HepG2 (cell line): ENCODE data around the gene ARHGAP19. TPM values are rescaled to one million over a fixed set of nuclear protein-coding genes. Genes with fewer than 3 reads are reported as not detected.

Source experiments
- ATAC-seq: fragments of 200-7000 bp; cut with Tn5 transposase; 3 replicates; pipeline ENCODE4 v1.9.1; 2020; ENCODE audit warnings: mild to moderate bottlenecking, moderate library complexity
- BruUV-seq: library from RNA; stranded (reverse); fragments of 400-500 nt; replicated peaks from 2 replicates; lab custom pipeline; 2021; lab: Mats Ljungman, UMichigan
- CTCF ChIA-PET: fragments of 300-600 bp; formaldehyde crosslinking; extraction: SDS; loops from one replicate; lab custom pipeline; 2021; ENCODE audit warnings: low total read pairs, inconsistent platforms, low intra/inter-chr PET ratio; lab: Yijun Ruan, JAX
- POLR2A ChIA-PET: fragments of 350-600 bp; sonication (Branson Sonifier 250); formaldehyde crosslinking; loops from one replicate; lab custom pipeline; 2020; ENCODE audit warnings: antibody characterized with exemption, inconsistent platforms; lab: Yijun Ruan, JAX
- DNase-seq: peaks from one replicate; pipeline ENCODE4 v3.0.0-alpha.2; 2015; ENCODE audit warnings: low spot score
- FAIRE-seq: peaks from 3 replicates; lab custom pipeline; 2011; peaks lifted over from hg19 to GRCh38; lab: Jason Lieb, UNC
- H2AFZ ChIP-seq: one replicate; pipeline ENCODE4 v1.6.1; 2011; ENCODE audit warnings: low read length, inconsistent platforms
- H3K27ac ChIP-seq: fragments of 300-600 bp; 3 replicates; pipeline ENCODE4 v1.8.0; 2011; ENCODE audit warnings: mixed run types, mild to moderate bottlenecking, mixed read lengths, low read length, inconsistent platforms; ENCODE audit not compliant: insufficient read depth; ENCODE audit errors: extremely low read length
- H3K27me3 ChIP-seq, 2 experiments: fragments of 200-600 bp in 1 of 2; 2 replicates in 1 of 2; 3 replicates in 1 of 2; pipeline versions ENCODE4 v1.6.0 to v1.8.0; 2011; ENCODE audit warnings: low read length in 2 of 2, mild to moderate bottlenecking in 2 of 2, moderate library complexity in 2 of 2, inconsistent platforms in 1 of 2; ENCODE audit not compliant: insufficient read depth in 2 of 2, control insufficient read depth in 1 of 2
- H3K36me3 ChIP-seq, 2 experiments: fragments of 200-600 bp in 1 of 2; replicated peaks in 1 of 2; 2 replicates in 1 of 2; 3 replicates in 1 of 2; pipeline versions ENCODE4 v1.5.1 to v1.8.0; 2011; ENCODE audit warnings: low read length in 2 of 2, inconsistent platforms in 1 of 2; ENCODE audit not compliant: insufficient read depth in 2 of 2, control insufficient read depth in 1 of 2
- H3K4me1 ChIP-seq: 2 replicates; pipeline ENCODE4 v1.5.1; 2012; ENCODE audit warnings: low read length, inconsistent platforms; ENCODE audit not compliant: insufficient read depth
- H3K4me2 ChIP-seq: 2 replicates; pipeline ENCODE4 v1.6.0; 2011; ENCODE audit warnings: low read depth, low read length, inconsistent platforms
- H3K4me3 ChIP-seq, 3 experiments: fragments of 200-600 bp in 1 of 3; sonication (generic), shearing (Covaris generic) in 1 of 3; replicated peaks in 1 of 3; 2 replicates each; pipeline ENCODE4 v1.5.1; 2011 to 2016; ENCODE audit warnings: low read length in 3 of 3, inconsistent platforms in 2 of 3, low read depth in 2 of 3, mild to moderate bottlenecking in 2 of 3, control low read depth in 1 of 3, mixed read lengths in 1 of 3; ENCODE audit not compliant: insufficient read depth in 1 of 3
- H3K79me2 ChIP-seq: one replicate; pipeline ENCODE4 v1.6.1; 2011; ENCODE audit warnings: low read length, inconsistent platforms; ENCODE audit not compliant: insufficient read depth
- H3K9ac ChIP-seq: 2 replicates; pipeline ENCODE4 v1.6.0; 2011; ENCODE audit warnings: mild to moderate bottlenecking, low read depth, low read length, inconsistent platforms; ENCODE audit not compliant: insufficient read depth
- H3K9me3 ChIP-seq: 2 replicates; pipeline ENCODE4 v1.5.1; 2012; ENCODE audit warnings: mild to moderate bottlenecking, low read length
- H4K20me1 ChIP-seq: 2 replicates; pipeline ENCODE4 v1.6.0; 2011; ENCODE audit warnings: inconsistent platforms, mild to moderate bottlenecking, low read length, moderate library complexity; ENCODE audit not compliant: insufficient read depth
- RFX5 ChIP-seq: IDR thresholded peaks from 2 replicates; pipeline ENCODE4 v1.6.1; 2011; ENCODE audit warnings: low read depth, low read length, improper control_type of control experiment
- TCF7 ChIP-seq: sonication (generic); IDR thresholded peaks from 2 replicates; pipeline ENCODE4 v1.6.1; 2016; ENCODE audit warnings: antibody characterized with exemption, low read depth
- ZNF343 ChIP-seq: sonication (generic); formaldehyde crosslinking; IDR thresholded peaks from 2 replicates; pipeline ENCODE4 v1.4.0; 2020; ENCODE audit warnings: mild to moderate bottlenecking, missing genetic modification reagents
- ZNF768 ChIP-seq: sonication (generic); formaldehyde crosslinking; IDR thresholded peaks from 2 replicates; pipeline ENCODE4 v1.4.0; 2020; ENCODE audit warnings: missing genetic modification reagents
- WGBS: methylation state at CpG from one replicate; pipeline ENCODE4 v1.1.6; 2017; ENCODE audit warnings: low lambda C conversion rate; 5-methylcytosine and 5-hydroxymethylcytosine counted together
- in situ Hi-C: cut with HindIII; loops from 2 replicates; pipeline ENCODE4 v1.10.0; 2017; ENCODE audit warnings: low pct_unique_long_range_greater_than_20kb; ENCODE audit not compliant: extremely low pct_ligation_motif_present
- intact Hi-C: fragments of 100-400 bp; cut with micrococcal nuclease; formaldehyde crosslinking; loops from one replicate; pipeline ENCODE4 v1.10.0; 2022; ENCODE audit not compliant: unreplicated experiment
- polyA plus RNA-seq, 8 experiments: library from polyadenylated mRNA; depleted of rRNA in 3 of 8; stranded (reverse) in 7 of 8; unstranded in 1 of 8; fragments of >200 nt; fragmentation: Illumina TruSeq in 4 of 8; extraction: Trizol in 4 of 8; gene quantifications; 2 replicates each; pipeline versions ENCODE4 v1.2.1 to v1.2.3, GENCODE V29; 2011 to 2016; ENCODE audit warnings: low read depth in 4 of 8, missing spikeins in 1 of 8, mixed read lengths in 1 of 8; ENCODE audit not compliant: insufficient read depth in 1 of 8
- total RNA-seq, 5 experiments: library from RNA; depleted of rRNA; stranded (reverse); fragments of >200 nt; fragmentation: Illumina TruSeq; extraction: Trizol; gene quantifications; 2 replicates each; pipeline ENCODE4 v1.2.3, GENCODE V29; 2016; ENCODE audit warnings: low read depth in 1 of 5

The ARHGAP19 gene
- total and polyA plus RNA-seq, 2 of the 13 experiments (the other 11 are each of a cell fraction or from before 2014, with no cell fraction given), result 7.6 to 10.0 TPM

DNA sequence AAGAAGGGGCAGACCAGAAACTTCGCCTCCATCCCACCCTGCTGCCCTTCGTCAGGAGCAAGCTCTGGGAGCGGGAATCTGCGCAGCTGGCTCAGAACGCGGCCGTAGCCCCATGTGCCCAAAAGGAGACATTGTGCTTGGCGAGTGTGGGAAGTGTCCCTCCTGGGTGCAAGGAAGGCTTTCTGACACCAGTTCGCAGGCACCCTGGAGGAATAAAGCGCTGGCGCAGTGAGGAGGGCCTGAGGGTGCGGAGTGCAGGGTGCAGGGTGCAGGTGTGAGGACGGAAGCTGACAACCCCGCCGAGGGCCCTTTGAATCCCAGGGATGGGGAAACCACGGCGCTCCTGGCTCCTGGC is 107.5 kb downstream of the ARHGAP19 start:
- no peak overlapping the region for H2AFZ ChIP-seq
- no peak for DNase-seq
- in situ Hi-C loops, result no loop called here
- intact Hi-C loops, result loop anchor here (5.0 to 10.0 kb wide), 2 partner anchors 50 to 103 kb away; no protein-coding TSS in a partner anchor
- H3K9me3 ChIP-seq, result no peaks in the 10 kb centered on the region
- no peaks in the 10 kb centered on the region for H3K79me2 ChIP-seq
- 0 out of 2 replicates have a peak, but pooled peaks have one; percentile 23 for TF ChIP-seq ZNF343
- TF ChIP-seq TCF7, result no peak
- TF ChIP-seq, all 625 proteins: peak for 1
- FAIRE-seq, result no peak
- Histone ChIP-seq H3K9ac (no peak overlapping the region), H4K20me1 (no peaks in the 10 kb centered on the region), H3K27ac (no peak overlapping the region), H3K4me2 (peak overlapping the region; percentile 65), H3K4me3 (peak overlapping the region in 1 of 3 experiments; percentile 46; a peak in 1 of 6 replicates), H3K36me3 (no peaks in the 10 kb centered on the region), H3K27me3 (peaks cover 24 to 99% of the 10 kb centered on the region in 2 experiments), H3K4me1 (peaks cover 16% of the 10 kb centered on the region)
- WGBS, result 17% methylated on average over 8 of the region's 17 CpGs
- no TSS peak for BruUV-seq
- ChIA-PET POLR2A (no interaction called here), CTCF (no interaction called here)
- peak; percentile 43 for ATAC-seq

- Histone ChIP-seq H3K36me3 (no peaks in the 10 kb centered on the region), H2AFZ (no peak overlapping the region), H3K4me3 (no peak overlapping the region), H3K4me1 (peaks cover 15% of the 10 kb centered on the region), H3K4me2 (no peak overlapping the region), H3K27ac (no peak overlapping the region), H3K27me3 (peaks cover 24 to 98% of the 10 kb centered on the region in 2 experiments), H4K20me1 (no peaks in the 10 kb centered on the region), H3K9me3 (no peaks in the 10 kb centered on the region), H3K79me2 (no peaks in the 10 kb centered on the region), H3K9ac (no peak overlapping the region)
- FAIRE-seq, result no peak
- no peak for DNase-seq
- intact Hi-C loops, result loop anchor here (5.0 to 10.0 kb wide), 2 partner anchors 49 to 101 kb away; no protein-coding TSS in a partner anchor
- WGBS, result 0% methylated on average over 2 of the region's 3 CpGs
- ATAC-seq, result no peak
- POLR2A ChIA-PET, result no interaction called here
- in situ Hi-C loops, result no loop called here
- no TSS peak for BruUV-seq
- CTCF ChIA-PET, result no interaction called here
- TF ChIP-seq ZNF768 (CRISPR knock-in tag), result peak; percentile 75; the same call in 1 of the 2 replicates
- TF ChIP-seq RFX5, result no peak
These were observed 109.1 kb downstream of the ARHGAP19 start for GRCh38 chr10:97183314-97183713.
